B cell (primary cell): ENCODE data around the gene UBA5. TPM values are rescaled to one million over a fixed set of nuclear protein-coding genes. Genes with fewer than 3 reads are reported as not detected.

Experiments used
- ATAC-seq: fragments of 200-7000 bp; cut with Tn5 transposase; one replicate; pipeline ENCODE4 v1.10.0; 2021; ENCODE audit warnings: low read depth, mild to moderate bottlenecking, moderate number of reproducible peaks, moderate library complexity
- CTCF ChIA-PET: fragments of 350-600 bp; sonication (Branson Sonifier 250); formaldehyde crosslinking; loops from one replicate; lab custom pipeline; 2021; ENCODE audit warnings: antibody characterized with exemption, inconsistent platforms; lab: Charles Lee
- POLR2A ChIA-PET: fragments of 350-600 bp; sonication (Branson Sonifier 250); formaldehyde crosslinking; loops from one replicate; lab custom pipeline; 2021; ENCODE audit warnings: antibody characterized with exemption; lab: Charles Lee
- DNase-seq: peaks from one replicate; pipeline ENCODE4 v3.0.0; 2013
- H2AFZ ChIP-seq: 2 replicates; pipeline ENCODE4 v1.6.1; 2012; ENCODE audit warnings: mild to moderate bottlenecking, low read depth, low read length; ENCODE audit not compliant: insufficient read depth, poor library complexity, severe bottlenecking
- H3K27ac ChIP-seq, 2 donors: 1 replicate in 1 of 2; 2 replicates in 1 of 2; pipeline ENCODE4 v1.5.1; 2012 to 2013; ENCODE audit warnings: low read length in 2 of 2, mild to moderate bottlenecking in 2 of 2, moderate library complexity in 1 of 2
- H3K27me3 ChIP-seq, 4 experiments: fragments of 200-600 bp in 1 of 4; sonication (generic) in 1 of 4; replicated peaks in 1 of 4; 1 replicate in 2 of 4; 2 replicates in 2 of 4; pipeline versions ENCODE4 v1.6.1 to v1.7.0; 2013 to 2016; ENCODE audit warnings: low read length in 3 of 4, mild to moderate bottlenecking in 2 of 4, mixed read lengths in 1 of 4, moderate library complexity in 1 of 4; ENCODE audit not compliant: insufficient read depth in 4 of 4, control insufficient read depth in 3 of 4; ENCODE audit errors: control extremely low read depth in 1 of 4
- H3K36me3 ChIP-seq, 2 experiments: replicated peaks in 1 of 2; 1 replicate in 1 of 2; 2 replicates in 1 of 2; pipeline versions ENCODE4 v1.6.1 to v1.7.1; 2013; ENCODE audit warnings: low read length in 1 of 2; ENCODE audit not compliant: insufficient read depth in 2 of 2, control insufficient read depth in 1 of 2; ENCODE audit errors: control extremely low read depth in 1 of 2, extremely low read depth in 1 of 2
- H3K4me1 ChIP-seq, 2 donors: fragments of 200-600 bp in 1 of 2; sonication (generic) in 1 of 2; 1 replicate in 1 of 2; 2 replicates in 1 of 2; pipeline versions ENCODE4 v1.5.1 to v1.6.1; 2013 to 2017; ENCODE audit warnings: low read length in 2 of 2; ENCODE audit not compliant: control insufficient read depth in 2 of 2, insufficient read depth in 2 of 2
- H3K4me2 ChIP-seq: replicated peaks from 2 replicates; pipeline ENCODE3; 2012; ENCODE audit warnings: mild to moderate bottlenecking, low read depth, low read length; ENCODE audit not compliant: poor library complexity, severe bottlenecking
- H3K4me3 ChIP-seq, 5 experiments: fragments of 200-600 bp in 1 of 5; sonication (generic) in 1 of 5; 1 replicate in 3 of 5; 2 replicates in 2 of 5; pipeline versions ENCODE4 v1.5.1 to v1.7.0; 2011 to 2016; ENCODE audit warnings: low read length in 4 of 5, mild to moderate bottlenecking in 4 of 5, low read depth in 2 of 5, control low read depth in 1 of 5, moderate library complexity in 1 of 5; ENCODE audit not compliant: insufficient read depth in 1 of 5; ENCODE audit errors: control extremely low read depth in 1 of 5, extremely low read depth in 1 of 5
- H3K79me2 ChIP-seq: fragments of 200-600 bp; sonication (generic); one replicate; pipeline ENCODE4 v1.6.0; 2016; ENCODE audit warnings: low read length; ENCODE audit not compliant: control insufficient read depth, insufficient read depth
- H3K9ac ChIP-seq: fragments of 200-600 bp; sonication (generic); 2 replicates; pipeline ENCODE4 v1.6.1; 2017; ENCODE audit warnings: mild to moderate bottlenecking, low read length, moderate library complexity
- H3K9me3 ChIP-seq, 3 donors: one replicate each; pipeline versions ENCODE4 v1.6.1 to v1.7.1; 2013; ENCODE audit warnings: low read length in 2 of 3; ENCODE audit not compliant: control insufficient read depth in 2 of 3, insufficient read depth in 1 of 3; ENCODE audit errors: control extremely low read depth in 1 of 3
- H4K20me1 ChIP-seq: 2 replicates; pipeline ENCODE4 v1.6.0; 2012; ENCODE audit warnings: mild to moderate bottlenecking, low read length; ENCODE audit not compliant: insufficient read depth, control insufficient read depth, poor library complexity, severe bottlenecking
- H3K27ac Mint-ChIP-seq: one replicate; pipeline ENCODE4 v1.8.0; 2021; ENCODE audit warnings: mixed read lengths
- H3K27me3 Mint-ChIP-seq: one replicate; pipeline ENCODE4 v1.8.0; 2021; ENCODE audit warnings: mixed read lengths
- H3K4me1 Mint-ChIP-seq: one replicate; pipeline ENCODE4 v1.8.0; 2021; ENCODE audit warnings: mixed read lengths
- H3K4me3 Mint-ChIP-seq: one replicate; pipeline ENCODE4 v1.8.0; 2021; ENCODE audit warnings: mixed read lengths
- H3K9me3 Mint-ChIP-seq: one replicate; pipeline ENCODE4 v1.8.0; 2022; ENCODE audit warnings: mixed read lengths; ENCODE audit not compliant: insufficient read depth
- CTCF ChIP-seq: fragments of 200-600 bp; IDR thresholded peaks from one replicate; pipeline ENCODE4 v1.8.0; 2022; ENCODE audit warnings: antibody characterized with exemption, mild to moderate bottlenecking
- EZH2 ChIP-seq: IDR thresholded peaks from 2 replicates; pipeline ENCODE4 v1.6.1; 2012; ENCODE audit warnings: borderline replicate concordance, low read depth, mild to moderate bottlenecking, moderate library complexity, low read length; ENCODE audit not compliant: insufficient read depth, poor library complexity, severe bottlenecking
- WGBS: methylation state at CpG from one replicate; pipeline ENCODE4 v1.1.5; 2013; ENCODE audit warnings: missing lambda C conversion rate; ENCODE audit not compliant: insufficient coverage; 5-methylcytosine and 5-hydroxymethylcytosine counted together
- intact Hi-C: fragments of 100-400 bp; cut with micrococcal nuclease; formaldehyde crosslinking; loops from one replicate; pipeline ENCODE4 v1.10.0; 2022
- polyA plus RNA-seq: library from polyadenylated mRNA; depleted of rRNA; stranded (reverse); fragments of >200 nt; gene quantifications from 2 replicates; pipeline ENCODE4 v1.2.3, GENCODE V29; 2012
- total RNA-seq, 2 donors: library from RNA; stranded (reverse); fragments of 120-200 nt in 1 of 2; gene quantifications; 1 replicate in 1 of 2; 2 replicates in 1 of 2; pipeline versions ENCODE4 v1.2.3 to v1.2.4, GENCODE V29; 2013 to 2022

UBA5 gene
- total and polyA plus RNA-seq, 2 donors (not counting 1 experiment from before 2014, with no cell fraction given) = 17.4 to 41.0 TPM

- no peak for TF ChIP-seq CTCF
- TF ChIP-seq EZH2 = no peak
- intact Hi-C loops = no loop called here
- no peaks in the 10 kb centered on the region for H3K4me1 ChIP-seq
- H3K27me3 ChIP-seq = no peaks in the 10 kb centered on the region
- H3K4me2 ChIP-seq = no peak overlapping the region
- Mint-ChIP-seq H3K4me3 (no peak overlapping the region), H3K4me1 (peaks cover 6% of the 10 kb centered on the region), H3K9me3 (no peaks in the 10 kb centered on the region), H3K27me3 (no peaks in the 10 kb centered on the region), H3K27ac (no peak overlapping the region)
- H2AFZ ChIP-seq = no peak overlapping the region
- 100% methylated on average over 1 of the region's 1 CpG for WGBS
- no peaks in the 10 kb centered on the region for H3K36me3 ChIP-seq
- ATAC-seq (no peak), DNase-seq (no peak)
- no peaks in the 10 kb centered on the region for H4K20me1 ChIP-seq
- ChIA-PET POLR2A (no interaction called here), CTCF (no interaction called here)
- peaks cover 6% of the 10 kb centered on the region for H3K79me2 ChIP-seq
- H3K4me3 ChIP-seq = no peak overlapping the region
- H3K27ac ChIP-seq = no peak overlapping the region
- H3K9me3 ChIP-seq = no peaks in the 10 kb centered on the region
- no peak overlapping the region for H3K9ac ChIP-seq
Measured at GRCh38 chr3:132650153-132650552, 10.0 kb upstream of the UBA5 start.

- Histone ChIP-seq H3K4me2 (no peak overlapping the region), H3K4me3 (no peak overlapping the region), H2AFZ (no peak overlapping the region), H3K4me1 (no peaks in the 10 kb centered on the region), H3K9ac (no peak overlapping the region), H3K27ac (no peak overlapping the region), H3K27me3 (no peaks in the 10 kb centered on the region), H3K79me2 (peaks cover 9% of the 10 kb centered on the region), H3K9me3 (no peaks in the 10 kb centered on the region), H3K36me3 (no peaks in the 10 kb centered on the region), H4K20me1 (no peaks in the 10 kb centered on the region)
- Mint-ChIP-seq H3K4me3 (no peak overlapping the region), H3K27me3 (no peaks in the 10 kb centered on the region), H3K4me1 (no peaks in the 10 kb centered on the region), H3K27ac (no peak overlapping the region), H3K9me3 (no peaks in the 10 kb centered on the region)
- intact Hi-C loops = no loop called here
- CTCF ChIA-PET = interaction anchor here (1.1 to 2.1 kb wide), 3 partner anchors 11 to 117 kb away, joined by 3 to 12 read pairs (median 4); no protein-coding TSS in a partner anchor
- TF ChIP-seq EZH2 (no peak), CTCF (no peak)
- 100% methylated on average over 1 of the region's 1 CpG for WGBS
- POLR2A ChIA-PET = no interaction called here
- ATAC-seq = no peak
- no peak for DNase-seq
Measured at GRCh38 chr3:132652640-132653270, 7.4 kb upstream of the UBA5 start.
